Fibroblast of lung (primary cell): ENCODE measurements around the gene YWHAQ. TPM values are rescaled to one million over a fixed set of nuclear protein-coding genes. Genes with fewer than 3 reads are reported as not detected.
"Not testable (repeated sequence)": the region's sequence is repeated elsewhere in the genome, so short reads cannot be mapped to it uniquely, and the experiment has no call there.

Experiments used
- DNase-seq, 2 donors: peaks; one replicate each; pipeline versions ENCODE4 v3.0.0 to v3.0.0-alpha.2; 2010; ENCODE audit warnings: low read depth in 2 of 2
- H2AFZ ChIP-seq: 2 replicates; pipeline ENCODE4 v1.5.1; 2012; ENCODE audit warnings: low read length, control low read depth, inconsistent platforms
- H3K27ac ChIP-seq: 2 replicates; pipeline ENCODE4 v1.5.1; 2011; ENCODE audit warnings: low read length, control low read depth; ENCODE audit not compliant: insufficient read depth
- H3K27me3 ChIP-seq: 2 replicates; pipeline ENCODE4 v1.5.1; 2011; ENCODE audit warnings: mild to moderate bottlenecking, low read length; ENCODE audit not compliant: control insufficient read depth, insufficient read depth
- H3K36me3 ChIP-seq: 2 replicates; pipeline ENCODE4 v1.5.1; 2011; ENCODE audit warnings: low read length; ENCODE audit not compliant: control insufficient read depth, insufficient read depth
- H3K4me1 ChIP-seq: 2 replicates; pipeline ENCODE4 v1.5.1; 2011; ENCODE audit warnings: low read length; ENCODE audit not compliant: control insufficient read depth, insufficient read depth; ENCODE audit errors: extremely low read depth
- H3K4me2 ChIP-seq: 2 replicates; pipeline ENCODE4 v1.5.1; 2011; ENCODE audit warnings: low read length, control low read depth; ENCODE audit not compliant: insufficient read depth; ENCODE audit errors: extremely low read depth
- H3K4me3 ChIP-seq, 4 experiments: fragments of 200-600 bp in 1 of 4; sonication (generic) in 1 of 4; replicated peaks in 1 of 4; 2 replicates each; pipeline ENCODE4 v1.5.1; 2011 to 2016; ENCODE audit warnings: low read length in 4 of 4, low read depth in 3 of 4, mild to moderate bottlenecking in 3 of 4, control low read depth in 2 of 4, inconsistent platforms in 1 of 4, mixed read lengths in 1 of 4; ENCODE audit not compliant: insufficient read depth in 1 of 4; ENCODE audit errors: control extremely low read depth in 1 of 4
- H3K79me2 ChIP-seq: 2 replicates; pipeline ENCODE4 v1.5.1; 2012; ENCODE audit warnings: mild to moderate bottlenecking, low read length, inconsistent platforms; ENCODE audit not compliant: control insufficient read depth, insufficient read depth
- H3K9ac ChIP-seq: 2 replicates; pipeline ENCODE4 v1.5.1; 2011; ENCODE audit warnings: mild to moderate bottlenecking, low read length, control low read depth; ENCODE audit not compliant: insufficient read depth
- H3K9me3 ChIP-seq: 2 replicates; pipeline ENCODE4 v1.5.1; 2012; ENCODE audit warnings: low read depth, low read length; ENCODE audit not compliant: control insufficient read depth, insufficient read depth
- H4K20me1 ChIP-seq: 2 replicates; pipeline ENCODE4 v1.5.1; 2011; ENCODE audit warnings: low read length; ENCODE audit not compliant: control insufficient read depth, insufficient read depth; ENCODE audit errors: extremely low read depth
- EZH2 ChIP-seq: IDR thresholded peaks from 2 replicates; pipeline ENCODE4 v1.5.1; 2012; ENCODE audit warnings: low read length, control low read depth, mild to moderate bottlenecking; ENCODE audit errors: missing control alignments
- polyA plus RNA-seq, 2 donors: library from polyadenylated mRNA; depleted of rRNA in 1 of 2; stranded (reverse) in 1 of 2; unstranded in 1 of 2; fragments of >200 nt; gene quantifications; 2 replicates each; pipeline ENCODE4 v1.2.1, GENCODE V29; 2011 to 2012; ENCODE audit warnings: missing spikeins in 1 of 2
- total RNA-seq: library from RNA; depleted of rRNA; stranded (reverse); fragments of >200 nt; gene quantifications from 2 replicates; pipeline ENCODE4 v1.2.1, GENCODE V29; 2014
- TF ChIP-seq, protein P1 (sequence below), 2 donors: IDR thresholded peaks in 1 of 2; conservative IDR thresholded peaks in 1 of 2; 1 replicate in 1 of 2; 2 replicates in 1 of 2; pipeline ENCODE4 v1.5.1; 2011 to 2012; ENCODE audit warnings: low read length in 2 of 2, control low read depth in 1 of 2, inconsistent platforms in 1 of 2, low read depth in 1 of 2, mild to moderate bottlenecking in 1 of 2

The YWHAQ gene
- total and polyA plus RNA-seq, 2 donors (not counting 1 experiment from before 2014, with no cell fraction given): 323 to 510 TPM

DNA sequence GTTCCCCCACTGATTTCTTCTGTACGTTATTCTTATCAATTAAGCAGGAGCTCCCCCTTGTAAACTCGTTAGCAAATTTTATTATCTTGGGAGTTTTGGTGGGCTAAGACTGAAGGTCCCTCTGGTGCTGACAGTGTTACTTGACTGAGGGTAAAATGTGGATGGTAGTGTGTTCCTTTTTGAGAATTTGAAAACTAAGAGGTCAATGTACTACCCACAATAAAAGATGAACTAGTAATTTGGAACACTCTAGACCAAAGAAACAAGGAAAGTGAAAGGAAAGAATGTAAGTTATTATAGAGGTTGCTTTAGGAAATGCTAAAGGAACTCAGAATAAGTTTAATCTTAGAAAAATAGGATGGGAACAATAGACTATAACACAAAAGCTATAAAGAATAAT, 35.1 kb downstream of the YWHAQ start:
- Histone ChIP-seq H4K20me1 (peaks cover 2% of the 10 kb centered on the region), H3K27me3 (no peaks in the 10 kb centered on the region), H3K4me2 (peak overlapping the region; percentile 35), H3K4me3 (no peak overlapping the region), H3K9me3 (peaks cover 2% of the 10 kb centered on the region), H3K4me1 (peaks cover 6% of the 10 kb centered on the region), H3K27ac (peak overlapping the region; percentile 23), H3K9ac (no peak overlapping the region), H3K36me3 (peaks cover 3% of the 10 kb centered on the region), H2AFZ (no peak overlapping the region), H3K79me2 (peaks cover 95% of the 10 kb centered on the region)
- no peak for TF ChIP-seq EZH2
- TF ChIP-seq, protein P1, sequence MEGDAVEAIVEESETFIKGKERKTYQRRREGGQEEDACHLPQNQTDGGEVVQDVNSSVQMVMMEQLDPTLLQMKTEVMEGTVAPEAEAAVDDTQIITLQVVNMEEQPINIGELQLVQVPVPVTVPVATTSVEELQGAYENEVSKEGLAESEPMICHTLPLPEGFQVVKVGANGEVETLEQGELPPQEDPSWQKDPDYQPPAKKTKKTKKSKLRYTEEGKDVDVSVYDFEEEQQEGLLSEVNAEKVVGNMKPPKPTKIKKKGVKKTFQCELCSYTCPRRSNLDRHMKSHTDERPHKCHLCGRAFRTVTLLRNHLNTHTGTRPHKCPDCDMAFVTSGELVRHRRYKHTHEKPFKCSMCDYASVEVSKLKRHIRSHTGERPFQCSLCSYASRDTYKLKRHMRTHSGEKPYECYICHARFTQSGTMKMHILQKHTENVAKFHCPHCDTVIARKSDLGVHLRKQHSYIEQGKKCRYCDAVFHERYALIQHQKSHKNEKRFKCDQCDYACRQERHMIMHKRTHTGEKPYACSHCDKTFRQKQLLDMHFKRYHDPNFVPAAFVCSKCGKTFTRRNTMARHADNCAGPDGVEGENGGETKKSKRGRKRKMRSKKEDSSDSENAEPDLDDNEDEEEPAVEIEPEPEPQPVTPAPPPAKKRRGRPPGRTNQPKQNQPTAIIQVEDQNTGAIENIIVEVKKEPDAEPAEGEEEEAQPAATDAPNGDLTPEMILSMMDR (conservative IDR thresholded peaks at IDR 0.05 in 1 of 2, IDR thresholded peaks at IDR 0.05 in 1 of 2; ENCODE audit: low read depth in 1 of 2, low read length in 2 of 2): no peak
- DNase-seq: no peak

GRCh38 chr2:9595256-9595655, 35.5 kb downstream of the YWHAQ start:
- H3K4me3 ChIP-seq, H3K36me3 ChIP-seq, H2AFZ ChIP-seq, H3K4me2 ChIP-seq, H3K9ac ChIP-seq, H4K20me1 ChIP-seq, H3K9me3 ChIP-seq, H3K27me3 ChIP-seq, H3K4me1 ChIP-seq: not testable (repeated sequence)
- DNase-seq: peak; percentile 38 to 74
- Histone ChIP-seq H3K79me2 (peaks cover 94% of the 10 kb centered on the region), H3K27ac (peak overlapping the region; percentile 44)

GRCh38 chr2:9594366-9595054, 36.3 kb downstream of the YWHAQ start:
- peaks cover 5% of the 10 kb centered on the region for H3K36me3 ChIP-seq
- peak overlapping the region; percentile 38 for H3K4me2 ChIP-seq
- H3K9me3 ChIP-seq: peaks cover 2% of the 10 kb centered on the region
- no peak overlapping the region for H3K9ac ChIP-seq
- H3K4me1 ChIP-seq: peaks cover 6% of the 10 kb centered on the region
- no peak overlapping the region for H2AFZ ChIP-seq
- peak; percentile 84 to 97 for DNase-seq
- peaks cover 2% of the 10 kb centered on the region for H4K20me1 ChIP-seq
- no peaks in the 10 kb centered on the region for H3K27me3 ChIP-seq
- peaks cover 94% of the 10 kb centered on the region for H3K79me2 ChIP-seq
- no peak for TF ChIP-seq EZH2
- TF ChIP-seq, protein P1 (conservative IDR thresholded peaks at IDR 0.05 in 1 of 2, IDR thresholded peaks at IDR 0.05 in 1 of 2; ENCODE audit: low read depth in 1 of 2, low read length in 2 of 2): no peak
- H3K4me3 ChIP-seq: no peak overlapping the region
- H3K27ac ChIP-seq: peak overlapping the region; percentile 44
